ENCODE results near the gene NELL1. TPM values are rescaled to one million over a fixed set of nuclear protein-coding genes. Genes with fewer than 3 reads are reported as not detected.

Gene NELL1
- total and polyA plus RNA-seq, 5 donors from 2014 or later: not detected

DNA sequence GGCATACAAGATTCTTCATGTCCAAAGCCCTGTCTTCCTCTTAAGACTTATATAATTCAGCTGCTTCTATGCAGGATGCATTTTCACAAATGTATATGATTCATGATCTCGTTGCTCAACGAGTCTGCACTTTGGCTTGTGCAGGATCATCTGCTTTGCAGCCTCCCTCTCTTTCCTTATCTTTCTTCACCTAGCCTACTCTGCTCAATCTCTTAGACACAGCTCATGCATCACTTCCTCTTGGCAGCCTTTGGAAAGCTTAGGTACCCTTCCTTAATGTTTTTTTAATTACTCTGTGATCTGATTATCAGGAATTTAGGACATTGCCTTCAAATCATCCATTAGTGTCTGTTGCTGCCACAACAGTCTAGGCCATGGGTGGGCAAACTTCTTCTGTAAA, 673.8 kb downstream of the NELL1 start:
- H3K4me1 ChIP-seq (ENCODE audit: control insufficient read depth, insufficient read depth, low read length, poor library complexity, severe bottlenecking): no peaks in the 10 kb centered on the region
- no peaks in the 10 kb centered on the region for H3K27me3 ChIP-seq (ENCODE audit: control insufficient read depth, insufficient read depth, low read length)
- no peak for DNase-seq
- no peak for ATAC-seq (ENCODE audit: low read depth in 2 of 2)
- H3K9me3 Mint-ChIP-seq: peaks cover 0 to 13% (median 8%) of the 10 kb centered on the region in 7 donors
- H3K27ac ChIP-seq (ENCODE audit: insufficient read depth, low read length, poor library complexity, severe bottlenecking): no peak overlapping the region
- H3K36me3 Mint-ChIP-seq: no peaks in the 10 kb centered on the region
- no peak overlapping the region for H3K4me3 Mint-ChIP-seq
- no peaks in the 10 kb centered on the region for H3K36me3 ChIP-seq (ENCODE audit: control insufficient read depth, insufficient read depth, low read length)
- H3K27ac Mint-ChIP-seq: no peak overlapping the region
- H3K4me1 Mint-ChIP-seq: no peaks in the 10 kb centered on the region
- no peak overlapping the region for H3K4me3 ChIP-seq (ENCODE audit: low read depth, low read length)
- H3K27me3 Mint-ChIP-seq: no peaks in the 10 kb centered on the region
- peaks cover 0 to 2% of the 10 kb centered on the region in 2 experiments for H3K9me3 ChIP-seq (ENCODE audit: control insufficient read depth in 2 of 2, low read length in 2 of 2)

DNA sequence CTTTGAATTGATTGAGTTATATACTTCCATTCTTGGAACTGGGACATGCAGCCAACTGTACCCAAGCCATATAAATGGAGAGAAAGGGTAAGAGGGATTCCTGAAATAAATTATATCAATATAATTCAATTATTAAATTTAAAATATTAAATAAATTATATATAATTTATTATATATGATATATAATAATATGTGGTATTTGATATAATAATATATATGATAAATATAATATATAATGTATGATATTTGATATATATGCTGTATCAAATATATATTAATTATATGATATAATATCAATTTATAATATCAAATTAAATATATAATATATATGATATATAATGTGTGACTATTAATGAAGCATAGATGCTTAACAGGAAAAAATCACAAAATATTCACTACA, 677.0 kb downstream of the NELL1 start:
- no peak for DNase-seq
- Histone ChIP-seq H3K27me3 (ENCODE audit: control insufficient read depth, insufficient read depth, low read length) (no peaks in the 10 kb centered on the region), H3K9me3 (ENCODE audit: control insufficient read depth in 2 of 2, low read length in 2 of 2) (peaks cover 0 to 2% of the 10 kb centered on the region in 2 experiments), H3K4me1 (ENCODE audit: control insufficient read depth, insufficient read depth, low read length, poor library complexity, severe bottlenecking) (no peaks in the 10 kb centered on the region), H3K36me3 (ENCODE audit: control insufficient read depth, insufficient read depth, low read length) (no peaks in the 10 kb centered on the region), H3K27ac (ENCODE audit: insufficient read depth, low read length, poor library complexity, severe bottlenecking) (no peak overlapping the region), H3K4me3 (ENCODE audit: low read depth, low read length) (no peak overlapping the region)
- H3K27ac Mint-ChIP-seq: no peak overlapping the region
- ATAC-seq (ENCODE audit: low read depth in 2 of 2): no peak
- H3K4me3 Mint-ChIP-seq: no peak overlapping the region
- H3K9me3 Mint-ChIP-seq: peaks cover 0 to 14% (median 5%) of the 10 kb centered on the region in 7 donors
- no peaks in the 10 kb centered on the region for H3K27me3 Mint-ChIP-seq
- H3K36me3 Mint-ChIP-seq: no peaks in the 10 kb centered on the region
- H3K4me1 Mint-ChIP-seq: no peaks in the 10 kb centered on the region

DNA sequence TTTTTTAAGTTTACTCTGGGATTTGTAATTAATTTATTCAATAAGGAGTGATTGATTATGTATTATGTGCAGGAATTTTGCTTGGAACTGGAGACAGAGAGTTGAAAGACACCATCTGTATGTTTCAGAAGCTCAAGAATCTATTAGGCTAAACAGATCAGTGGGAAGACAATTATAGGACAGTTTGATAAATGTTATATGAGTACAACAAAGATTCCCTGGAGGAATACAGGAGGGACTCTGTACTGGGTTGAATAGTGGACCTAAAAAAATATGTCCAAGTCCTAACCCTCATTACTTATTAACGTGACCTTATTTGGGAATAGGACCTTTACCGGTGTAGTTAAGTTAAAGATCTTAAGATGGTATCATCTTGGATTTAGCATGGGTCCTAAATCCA, 681.2 kb downstream of the NELL1 start:
- no peak for ATAC-seq (ENCODE audit: low read depth in 2 of 2)
- no peak for DNase-seq
- Histone ChIP-seq H3K4me1 (ENCODE audit: control insufficient read depth, insufficient read depth, low read length, poor library complexity, severe bottlenecking) (no peaks in the 10 kb centered on the region), H3K9me3 (ENCODE audit: control insufficient read depth in 2 of 2, low read length in 2 of 2) (no peaks in the 10 kb centered on the region), H3K4me3 (ENCODE audit: low read depth, low read length) (no peak overlapping the region), H3K36me3 (ENCODE audit: control insufficient read depth, insufficient read depth, low read length) (no peaks in the 10 kb centered on the region), H3K27ac (ENCODE audit: insufficient read depth, low read length, poor library complexity, severe bottlenecking) (no peak overlapping the region), H3K27me3 (ENCODE audit: control insufficient read depth, insufficient read depth, low read length) (no peaks in the 10 kb centered on the region)
- Mint-ChIP-seq H3K4me3 (no peak overlapping the region), H3K27me3 (no peaks in the 10 kb centered on the region), H3K36me3 (no peaks in the 10 kb centered on the region), H3K9me3 (peaks cover 2 to 13% (median 5%) of the 10 kb centered on the region in 7 donors), H3K27ac (no peak overlapping the region), H3K4me1 (no peaks in the 10 kb centered on the region)

DNA sequence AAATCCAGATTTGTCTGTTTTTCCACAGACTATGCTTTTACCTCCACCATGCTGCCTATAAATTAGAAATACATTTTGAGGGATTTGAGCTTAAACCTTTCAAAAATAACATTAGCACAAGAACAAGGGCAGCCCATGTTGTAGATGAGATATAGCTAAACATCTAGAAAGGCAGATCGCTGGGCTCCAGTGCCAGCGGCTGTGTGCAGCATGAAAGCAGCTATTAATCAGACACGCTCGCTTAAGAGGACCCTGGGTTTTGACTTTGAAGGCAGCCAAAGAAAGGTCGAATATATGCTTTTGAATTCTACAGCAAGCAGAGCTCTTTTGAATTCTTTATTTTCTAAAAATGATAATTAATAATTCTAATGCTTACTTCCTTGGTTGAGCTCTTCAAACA, 684.0 kb downstream of the NELL1 start:
- H3K27ac Mint-ChIP-seq: no peak overlapping the region
- Histone ChIP-seq H3K9me3 (ENCODE audit: control insufficient read depth in 2 of 2, low read length in 2 of 2) (no peaks in the 10 kb centered on the region), H3K4me1 (ENCODE audit: control insufficient read depth, insufficient read depth, low read length, poor library complexity, severe bottlenecking) (no peaks in the 10 kb centered on the region), H3K27ac (ENCODE audit: insufficient read depth, low read length, poor library complexity, severe bottlenecking) (no peak overlapping the region), H3K36me3 (ENCODE audit: control insufficient read depth, insufficient read depth, low read length) (no peaks in the 10 kb centered on the region), H3K4me3 (ENCODE audit: low read depth, low read length) (no peak overlapping the region), H3K27me3 (ENCODE audit: control insufficient read depth, insufficient read depth, low read length) (no peaks in the 10 kb centered on the region)
- DNase-seq (no peak), ATAC-seq (ENCODE audit: low read depth in 2 of 2) (no peak)
- H3K36me3 Mint-ChIP-seq: no peaks in the 10 kb centered on the region
- no peaks in the 10 kb centered on the region for H3K27me3 Mint-ChIP-seq
- H3K9me3 Mint-ChIP-seq: peaks cover 3 to 17% (median 5%) of the 10 kb centered on the region in 7 donors
- no peaks in the 10 kb centered on the region for H3K4me1 Mint-ChIP-seq
- no peak overlapping the region for H3K4me3 Mint-ChIP-seq

DNA sequence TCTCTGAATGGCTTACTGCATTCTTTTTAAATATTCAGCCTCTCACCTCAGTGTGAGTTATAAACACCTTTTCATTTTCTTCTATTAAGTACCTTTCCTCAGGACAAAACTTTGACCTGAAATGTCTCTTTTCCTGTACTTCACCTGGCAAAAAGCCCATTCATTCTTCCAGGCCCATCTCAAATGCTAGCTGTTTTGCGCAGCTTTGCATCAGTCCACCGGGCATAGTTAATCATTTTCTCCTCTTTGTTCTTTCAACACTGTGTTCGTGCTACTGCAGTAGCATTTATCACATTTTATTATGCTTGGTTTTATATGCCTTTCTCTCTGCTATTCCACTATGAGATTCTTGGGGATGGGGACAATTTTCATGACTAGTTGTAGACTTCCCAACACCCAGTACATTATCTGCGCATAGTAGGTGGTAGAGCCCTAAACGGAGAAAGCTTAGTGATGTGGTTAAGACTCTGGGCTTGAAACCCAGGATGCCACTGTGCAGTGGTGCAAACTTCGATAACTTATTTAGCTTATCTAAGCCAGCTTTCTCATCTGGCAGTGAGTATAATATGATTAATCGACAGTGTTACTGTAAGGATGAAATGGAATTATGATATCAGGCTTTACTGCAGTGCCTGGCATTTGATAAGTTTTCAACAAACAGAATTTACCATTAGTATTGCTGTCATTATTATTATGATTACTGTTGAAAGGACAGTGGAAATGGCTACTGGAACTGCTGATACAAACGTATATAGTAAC, 695.7 kb downstream of the NELL1 start:
- no peak overlapping the region for H3K27ac ChIP-seq (ENCODE audit: insufficient read depth, low read length, poor library complexity, severe bottlenecking)
- H3K9me3 ChIP-seq (ENCODE audit: control insufficient read depth in 2 of 2, low read length in 2 of 2): peaks cover 1 to 8% of the 10 kb centered on the region in 2 experiments

GRCh38 chr11:21369947-21370346, 700.6 kb downstream of the NELL1 start:
- Histone ChIP-seq H3K4me3 (ENCODE audit: low read depth, low read length) (no peak overlapping the region), H3K27ac (ENCODE audit: insufficient read depth, low read length, poor library complexity, severe bottlenecking) (no peak overlapping the region), H3K27me3 (ENCODE audit: control insufficient read depth, insufficient read depth, low read length) (no peaks in the 10 kb centered on the region), H3K36me3 (ENCODE audit: control insufficient read depth, insufficient read depth, low read length) (no peaks in the 10 kb centered on the region), H3K9me3 (ENCODE audit: control insufficient read depth in 2 of 2, low read length in 2 of 2) (no peaks in the 10 kb centered on the region), H3K4me1 (ENCODE audit: control insufficient read depth, insufficient read depth, low read length, poor library complexity, severe bottlenecking) (no peaks in the 10 kb centered on the region)
- Mint-ChIP-seq H3K36me3 (no peaks in the 10 kb centered on the region), H3K9me3 (peaks cover 3 to 25% (median 6%) of the 10 kb centered on the region in 7 donors), H3K27ac (no peak overlapping the region), H3K4me1 (no peaks in the 10 kb centered on the region), H3K27me3 (no peaks in the 10 kb centered on the region), H3K4me3 (no peak overlapping the region)
- no peak for DNase-seq
- ATAC-seq (ENCODE audit: low read depth in 2 of 2): no peak

More for the DNA sequence above, 695.7 kb downstream of the NELL1 start:
- H3K4me1 ChIP-seq (ENCODE audit: control insufficient read depth, insufficient read depth, low read length, poor library complexity, severe bottlenecking): no peaks in the 10 kb centered on the region
- H3K36me3 ChIP-seq (ENCODE audit: control insufficient read depth, insufficient read depth, low read length): no peaks in the 10 kb centered on the region
- Mint-ChIP-seq H3K4me3 (no peak overlapping the region), H3K27me3 (no peaks in the 10 kb centered on the region), H3K4me1 (no peaks in the 10 kb centered on the region), H3K27ac (no peak overlapping the region), H3K36me3 (no peaks in the 10 kb centered on the region), H3K9me3 (peaks cover 2 to 21% (median 6%) of the 10 kb centered on the region in 7 donors)
- DNase-seq (no peak), ATAC-seq (ENCODE audit: low read depth in 2 of 2) (no peak)
- H3K4me3 ChIP-seq (ENCODE audit: low read depth, low read length): no peak overlapping the region
- no peaks in the 10 kb centered on the region for H3K27me3 ChIP-seq (ENCODE audit: control insufficient read depth, insufficient read depth, low read length)

DNA sequence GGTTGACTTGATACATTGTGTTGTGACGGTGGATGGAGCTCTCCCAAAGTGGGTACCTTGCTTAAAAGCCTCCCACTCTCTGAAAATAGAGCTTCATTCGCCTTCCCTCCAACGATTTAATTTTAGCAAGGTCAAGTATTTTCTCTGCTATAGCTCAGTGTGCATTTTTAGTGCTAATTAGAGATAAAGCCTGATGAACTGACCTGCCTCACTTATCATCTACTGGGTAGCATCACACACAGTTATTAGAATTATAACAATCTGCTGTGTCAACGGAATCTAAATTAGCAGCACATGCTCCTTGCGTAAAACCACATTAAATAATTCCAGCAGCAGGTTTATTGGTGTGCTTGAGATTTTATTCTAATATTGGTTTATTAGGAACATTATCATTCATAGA, 701.7 kb downstream of the NELL1 start:
- Histone ChIP-seq H3K27ac (ENCODE audit: insufficient read depth, low read length, poor library complexity, severe bottlenecking) (no peak overlapping the region), H3K4me3 (ENCODE audit: low read depth, low read length) (no peak overlapping the region), H3K4me1 (ENCODE audit: control insufficient read depth, insufficient read depth, low read length, poor library complexity, severe bottlenecking) (no peaks in the 10 kb centered on the region), H3K27me3 (ENCODE audit: control insufficient read depth, insufficient read depth, low read length) (no peaks in the 10 kb centered on the region), H3K36me3 (ENCODE audit: control insufficient read depth, insufficient read depth, low read length) (no peaks in the 10 kb centered on the region), H3K9me3 (ENCODE audit: control insufficient read depth in 2 of 2, low read length in 2 of 2) (no peaks in the 10 kb centered on the region)
- no peak overlapping the region for H3K4me3 Mint-ChIP-seq
- no peaks in the 10 kb centered on the region for H3K27me3 Mint-ChIP-seq
- H3K27ac Mint-ChIP-seq: no peak overlapping the region
- DNase-seq: no peak
- ATAC-seq (ENCODE audit: low read depth in 2 of 2): no peak
- H3K4me1 Mint-ChIP-seq: no peaks in the 10 kb centered on the region
- no peaks in the 10 kb centered on the region for H3K36me3 Mint-ChIP-seq
- H3K9me3 Mint-ChIP-seq: peaks cover 3 to 22% (median 6%) of the 10 kb centered on the region in 7 donors

- Mint-ChIP-seq H3K27me3 (no peaks in the 10 kb centered on the region), H3K9me3 (peaks cover 3 to 19% (median 4%) of the 10 kb centered on the region in 7 donors), H3K27ac (no peak overlapping the region), H3K4me1 (no peaks in the 10 kb centered on the region), H3K4me3 (no peak overlapping the region), H3K36me3 (no peaks in the 10 kb centered on the region)
- Histone ChIP-seq H3K4me3 (ENCODE audit: low read depth, low read length) (no peak overlapping the region), H3K4me1 (ENCODE audit: control insufficient read depth, insufficient read depth, low read length, poor library complexity, severe bottlenecking) (no peaks in the 10 kb centered on the region), H3K27ac (ENCODE audit: insufficient read depth, low read length, poor library complexity, severe bottlenecking) (no peak overlapping the region), H3K9me3 (ENCODE audit: control insufficient read depth in 2 of 2, low read length in 2 of 2) (no peaks in the 10 kb centered on the region), H3K27me3 (ENCODE audit: control insufficient read depth, insufficient read depth, low read length) (no peaks in the 10 kb centered on the region), H3K36me3 (ENCODE audit: control insufficient read depth, insufficient read depth, low read length) (no peaks in the 10 kb centered on the region)
- no peak for ATAC-seq (ENCODE audit: low read depth in 2 of 2)
- no peak for DNase-seq
These were observed 703.3 kb downstream of the NELL1 start for GRCh38 chr11:21372672-21373071.
